HG03066 (cell line): ENCODE measurements around the gene FAM229B.

Experiments
- ATAC-seq: cut with Tn5 transposase; IDR thresholded peaks from one replicate; pipeline ENCODE4 v1.9.1; 2021; ENCODE audit warnings: low read depth; ENCODE audit not compliant: unreplicated experiment

Gene FAM229B

GRCh38 chr6:112130878-112131277 lies 43.5 kb downstream of the FAM229B start:
- no peak for ATAC-seq

- no peak for ATAC-seq
Measured at GRCh38 chr6:112139052-112139451, 51.7 kb downstream of the FAM229B start.

- ATAC-seq: no peak
Measured at GRCh38 chr6:112141707-112142106, 54.3 kb downstream of the FAM229B start.

- no peak for ATAC-seq
Measured at GRCh38 chr6:112144145-112144926, 56.9 kb downstream of the FAM229B start.

GRCh38 chr6:112145080-112145573 lies 57.7 kb downstream of the FAM229B start:
- ATAC-seq: no peak

GRCh38 chr6:112148103-112148502 lies 60.7 kb downstream of the FAM229B start:
- ATAC-seq: no peak

GRCh38 chr6:112149236-112149635 lies 61.8 kb downstream of the FAM229B start:
- ATAC-seq: no peak

- no peak for ATAC-seq
Measured at GRCh38 chr6:112149719-112150263, 62.4 kb downstream of the FAM229B start.

GRCh38 chr6:112150363-112150762 lies 63.0 kb downstream of the FAM229B start:
- ATAC-seq: no peak
